HepG2 (cell line): ENCODE data around the gene STK39. TPM values are rescaled to one million over a fixed set of nuclear protein-coding genes. Genes with fewer than 3 reads are reported as not detected.

Source experiments
- ATAC-seq: fragments of 200-7000 bp; cut with Tn5 transposase; 3 replicates; pipeline ENCODE4 v1.9.1; 2020; ENCODE audit warnings: mild to moderate bottlenecking, moderate library complexity
- BruUV-seq: library from RNA; stranded (reverse); fragments of 400-500 nt; replicated peaks from 2 replicates; lab custom pipeline; 2021; lab: Mats Ljungman, UMichigan
- CTCF ChIA-PET: fragments of 300-600 bp; formaldehyde crosslinking; extraction: SDS; loops from one replicate; lab custom pipeline; 2021; ENCODE audit warnings: low total read pairs, inconsistent platforms, low intra/inter-chr PET ratio; lab: Yijun Ruan, JAX
- POLR2A ChIA-PET: fragments of 350-600 bp; sonication (Branson Sonifier 250); formaldehyde crosslinking; loops from one replicate; lab custom pipeline; 2020; ENCODE audit warnings: antibody characterized with exemption, inconsistent platforms; lab: Yijun Ruan, JAX
- DNase-seq: peaks from one replicate; pipeline ENCODE4 v3.0.0-alpha.2; 2015; ENCODE audit warnings: low spot score
- FAIRE-seq: peaks from 3 replicates; lab custom pipeline; 2011; peaks lifted over from hg19 to GRCh38; lab: Jason Lieb, UNC
- H2AFZ ChIP-seq: one replicate; pipeline ENCODE4 v1.6.1; 2011; ENCODE audit warnings: low read length, inconsistent platforms
- H3K27ac ChIP-seq: fragments of 300-600 bp; 3 replicates; pipeline ENCODE4 v1.8.0; 2011; ENCODE audit warnings: mixed run types, mild to moderate bottlenecking, mixed read lengths, low read length, inconsistent platforms; ENCODE audit not compliant: insufficient read depth; ENCODE audit errors: extremely low read length
- H3K27me3 ChIP-seq, 2 experiments: fragments of 200-600 bp in 1 of 2; 2 replicates in 1 of 2; 3 replicates in 1 of 2; pipeline versions ENCODE4 v1.6.0 to v1.8.0; 2011; ENCODE audit warnings: low read length in 2 of 2, mild to moderate bottlenecking in 2 of 2, moderate library complexity in 2 of 2, inconsistent platforms in 1 of 2; ENCODE audit not compliant: insufficient read depth in 2 of 2, control insufficient read depth in 1 of 2
- H3K36me3 ChIP-seq, 2 experiments: fragments of 200-600 bp in 1 of 2; replicated peaks in 1 of 2; 2 replicates in 1 of 2; 3 replicates in 1 of 2; pipeline versions ENCODE4 v1.5.1 to v1.8.0; 2011; ENCODE audit warnings: low read length in 2 of 2, inconsistent platforms in 1 of 2; ENCODE audit not compliant: insufficient read depth in 2 of 2, control insufficient read depth in 1 of 2
- H3K4me1 ChIP-seq: 2 replicates; pipeline ENCODE4 v1.5.1; 2012; ENCODE audit warnings: low read length, inconsistent platforms; ENCODE audit not compliant: insufficient read depth
- H3K4me2 ChIP-seq: 2 replicates; pipeline ENCODE4 v1.6.0; 2011; ENCODE audit warnings: low read depth, low read length, inconsistent platforms
- H3K4me3 ChIP-seq, 3 experiments: fragments of 200-600 bp in 1 of 3; sonication (generic), shearing (Covaris generic) in 1 of 3; replicated peaks in 1 of 3; 2 replicates each; pipeline ENCODE4 v1.5.1; 2011 to 2016; ENCODE audit warnings: low read length in 3 of 3, inconsistent platforms in 2 of 3, low read depth in 2 of 3, mild to moderate bottlenecking in 2 of 3, control low read depth in 1 of 3, mixed read lengths in 1 of 3; ENCODE audit not compliant: insufficient read depth in 1 of 3
- H3K79me2 ChIP-seq: one replicate; pipeline ENCODE4 v1.6.1; 2011; ENCODE audit warnings: low read length, inconsistent platforms; ENCODE audit not compliant: insufficient read depth
- H3K9ac ChIP-seq: 2 replicates; pipeline ENCODE4 v1.6.0; 2011; ENCODE audit warnings: mild to moderate bottlenecking, low read depth, low read length, inconsistent platforms; ENCODE audit not compliant: insufficient read depth
- H3K9me3 ChIP-seq: 2 replicates; pipeline ENCODE4 v1.5.1; 2012; ENCODE audit warnings: mild to moderate bottlenecking, low read length
- H4K20me1 ChIP-seq: 2 replicates; pipeline ENCODE4 v1.6.0; 2011; ENCODE audit warnings: inconsistent platforms, mild to moderate bottlenecking, low read length, moderate library complexity; ENCODE audit not compliant: insufficient read depth
- CENPT ChIP-seq: sonication (generic); formaldehyde crosslinking; IDR thresholded peaks from 2 replicates; pipeline ENCODE4 v1.8.0; 2022; ENCODE audit warnings: low read depth, mild to moderate bottlenecking, moderate library complexity, missing genetic modification reagents
- KAT7 ChIP-seq: IDR thresholded peaks from 2 replicates; pipeline ENCODE4 v1.6.1; 2018; ENCODE audit warnings: borderline replicate concordance, missing compliant biosample characterization
- MAZ ChIP-seq, 2 experiments: sonication (generic) in 1 of 2; formaldehyde crosslinking in 1 of 2; IDR thresholded peaks; 2 replicates each; pipeline versions ENCODE4 v1.5.0 to v1.6.1; 2012 to 2020; ENCODE audit warnings: low read depth in 2 of 2, mild to moderate bottlenecking in 2 of 2, borderline replicate concordance in 1 of 2, improper control_type of control experiment in 1 of 2, low read length in 1 of 2, missing genetic modification reagents in 1 of 2, moderate library complexity in 1 of 2
- MXI1 ChIP-seq: IDR thresholded peaks from 3 replicates; pipeline ENCODE4 v1.6.1; 2012; ENCODE audit warnings: low read depth, low read length, inconsistent platforms, borderline replicate concordance
- ONECUT2 ChIP-seq: sonication (generic); formaldehyde crosslinking; IDR thresholded peaks from 2 replicates; pipeline ENCODE4 v1.4.0; 2020; ENCODE audit warnings: missing genetic modification reagents
- REPIN1 ChIP-seq: sonication (generic); formaldehyde crosslinking; IDR thresholded peaks from 2 replicates; pipeline ENCODE4 v1.8.0; 2022; ENCODE audit warnings: missing genetic modification reagents, low read depth, mild to moderate bottlenecking, borderline replicate concordance
- SMAD3 ChIP-seq: sonication (generic); formaldehyde crosslinking; IDR thresholded peaks from 2 replicates; pipeline ENCODE4 v1.4.0; 2020; ENCODE audit warnings: missing genetic modification reagents
- SPEN ChIP-seq: sonication (generic); formaldehyde crosslinking; IDR thresholded peaks from 2 replicates; pipeline ENCODE4 v1.5.1; 2020; ENCODE audit warnings: low read depth, mild to moderate bottlenecking, missing genetic modification reagents
- ZFP36L2 ChIP-seq: sonication (generic); formaldehyde crosslinking; IDR thresholded peaks from 2 replicates; pipeline ENCODE4 v1.4.0; 2020; ENCODE audit warnings: missing genetic modification reagents
- ZMYM4 ChIP-seq: sonication (generic); formaldehyde crosslinking; IDR thresholded peaks from 2 replicates; pipeline ENCODE4 v1.8.1; 2023; ENCODE audit warnings: mild to moderate bottlenecking, missing genetic modification reagents
- ZNF101 ChIP-seq: sonication (generic); formaldehyde crosslinking; IDR thresholded peaks from 2 replicates; pipeline ENCODE4 v1.4.0; 2020; ENCODE audit warnings: mild to moderate bottlenecking, low read depth, missing genetic modification reagents, borderline replicate concordance
- ZNF546 ChIP-seq: sonication (generic); formaldehyde crosslinking; conservative IDR thresholded peaks from 2 replicates; pipeline ENCODE4 v1.8.1; 2023; ENCODE audit warnings: mild to moderate bottlenecking, missing genetic modification reagents
- ZNF772 ChIP-seq: sonication (generic); formaldehyde crosslinking; IDR thresholded peaks from 2 replicates; pipeline ENCODE4 v1.5.0; 2020; ENCODE audit warnings: mild to moderate bottlenecking, missing genetic modification reagents
- ZNF891 ChIP-seq: sonication (generic); formaldehyde crosslinking; IDR thresholded peaks from 2 replicates; pipeline ENCODE4 v1.5.0; 2020; ENCODE audit warnings: mild to moderate bottlenecking, missing genetic modification reagents
- ZSCAN22 ChIP-seq: sonication (generic); formaldehyde crosslinking; IDR thresholded peaks from 2 replicates; pipeline ENCODE4 v1.4.0; 2020; ENCODE audit warnings: mild to moderate bottlenecking, missing genetic modification reagents
- whole genome bisulfite sequencing: methylation state at CpG from one replicate; pipeline ENCODE4 v1.1.6; 2017; ENCODE audit warnings: low lambda C conversion rate; 5-methylcytosine and 5-hydroxymethylcytosine counted together
- in situ Hi-C: cut with HindIII; loops from 2 replicates; pipeline ENCODE4 v1.10.0; 2017; ENCODE audit warnings: low pct_unique_long_range_greater_than_20kb; ENCODE audit not compliant: extremely low pct_ligation_motif_present
- intact Hi-C: fragments of 100-400 bp; cut with micrococcal nuclease; formaldehyde crosslinking; loops from one replicate; pipeline ENCODE4 v1.10.0; 2022; ENCODE audit not compliant: unreplicated experiment
- polyA plus RNA-seq, 8 experiments: library from polyadenylated mRNA; depleted of rRNA in 3 of 8; stranded (reverse) in 7 of 8; unstranded in 1 of 8; fragments of >200 nt; fragmentation: Illumina TruSeq in 4 of 8; extraction: Trizol in 4 of 8; gene quantifications; 2 replicates each; pipeline versions ENCODE4 v1.2.1 to v1.2.3, GENCODE V29; 2011 to 2016; ENCODE audit warnings: low read depth in 4 of 8, missing spikeins in 1 of 8, mixed read lengths in 1 of 8; ENCODE audit not compliant: insufficient read depth in 1 of 8
- total RNA-seq, 5 experiments: library from RNA; depleted of rRNA; stranded (reverse); fragments of >200 nt; fragmentation: Illumina TruSeq; extraction: Trizol; gene quantifications; 2 replicates each; pipeline ENCODE4 v1.2.3, GENCODE V29; 2016; ENCODE audit warnings: low read depth in 1 of 5
- TF ChIP-seq, protein P1 (sequence below): sonication (generic); formaldehyde crosslinking; IDR thresholded peaks from 2 replicates; pipeline ENCODE4 v1.4.0; 2020; ENCODE audit warnings: mild to moderate bottlenecking, missing genetic modification reagents
- TF ChIP-seq, protein P2 (sequence below): sonication (generic); formaldehyde crosslinking; IDR thresholded peaks from 2 replicates; pipeline ENCODE4 v1.4.0; 2020; ENCODE audit warnings: missing genetic modification reagents

STK39 gene
- total and polyA plus RNA-seq, 2 of the 13 experiments (the other 11 are each of a cell fraction or from before 2014, with no cell fraction given): 27.3 to 38.4 TPM

- Histone ChIP-seq H3K4me1 (no peaks in the 10 kb centered on the region), H3K9me3 (no peaks in the 10 kb centered on the region), H4K20me1 (no peaks in the 10 kb centered on the region), H3K79me2 (no peaks in the 10 kb centered on the region), H3K27ac (no peak overlapping the region), H3K4me2 (no peak overlapping the region), H3K27me3 (no peaks in the 10 kb centered on the region), H2AFZ (no peak overlapping the region), H3K36me3 (peaks cover 2 to 11% of the 10 kb centered on the region in 2 experiments; a peak in 2 of 5 replicates), H3K4me3 (no peak overlapping the region), H3K9ac (no peak overlapping the region)
- in situ Hi-C loops (no loop called here), intact Hi-C loops (no loop called here)
- no peak for DNase-seq
- no peak for FAIRE-seq
- no TSS peak for BruUV-seq
- TF ChIP-seq ZNF546 (CRISPR knock-in tag): no peak
- no peak for TF ChIP-seq MXI1
- no peak for TF ChIP-seq ZFP36L2 (CRISPR knock-in tag)
- 87% methylated on average over 4 of the region's 4 CpGs for WGBS
- no peak for ATAC-seq
- ChIA-PET POLR2A (no interaction called here), CTCF (no interaction called here)
These were observed 161.5 kb downstream of the STK39 start for GRCh38 chr2:168085801-168086361.

DNA sequence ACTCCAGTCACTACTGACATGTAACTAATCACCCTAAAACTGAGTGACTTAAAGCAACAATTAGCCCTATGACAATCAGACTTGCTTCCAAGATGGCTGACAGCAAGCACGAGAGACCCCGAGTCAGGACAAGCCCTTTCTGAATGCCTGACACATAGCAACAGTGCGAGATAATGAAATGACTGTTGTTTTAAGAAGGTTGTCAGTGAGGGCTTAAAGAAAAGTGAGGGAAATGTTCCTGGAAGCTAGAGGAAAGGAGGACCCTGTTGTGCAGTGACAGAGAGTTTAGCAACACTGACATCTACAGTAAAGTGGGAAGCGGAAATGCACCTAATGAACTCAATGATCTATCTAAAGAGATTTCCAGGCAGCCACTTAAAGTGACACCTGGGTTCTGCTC, 163.1 kb downstream of the STK39 start:
- POLR2A ChIA-PET: no interaction called here
- Histone ChIP-seq H3K4me2 (no peak overlapping the region), H3K4me3 (no peak overlapping the region), H3K27me3 (no peaks in the 10 kb centered on the region), H3K27ac (no peak overlapping the region), H3K4me1 (no peaks in the 10 kb centered on the region), H3K79me2 (no peaks in the 10 kb centered on the region), H3K9me3 (no peaks in the 10 kb centered on the region), H2AFZ (no peak overlapping the region), H4K20me1 (no peaks in the 10 kb centered on the region), H3K36me3 (peaks cover 2 to 4% of the 10 kb centered on the region in 2 experiments; a peak in 2 of 5 replicates), H3K9ac (no peak overlapping the region)
- CTCF ChIA-PET: no interaction called here
- intact Hi-C loops: no loop called here
- FAIRE-seq (no peak), ATAC-seq (no peak), DNase-seq (no peak)
- BruUV-seq: no TSS peak
- in situ Hi-C loops: no loop called here
- WGBS: 97% methylated on average over 4 of the region's 4 CpGs
- no peak for TF ChIP-seq ONECUT2 (CRISPR knock-in tag)
- TF ChIP-seq ZNF891: no peak
- no peak for TF ChIP-seq KAT7 (CRISPR knock-in tag)
- no peak for TF ChIP-seq SMAD3 (CRISPR knock-in tag)
- TF ChIP-seq ZNF772 (CRISPR knock-in tag): no peak
- no peak for TF ChIP-seq ZSCAN22
- TF ChIP-seq, protein P1, sequence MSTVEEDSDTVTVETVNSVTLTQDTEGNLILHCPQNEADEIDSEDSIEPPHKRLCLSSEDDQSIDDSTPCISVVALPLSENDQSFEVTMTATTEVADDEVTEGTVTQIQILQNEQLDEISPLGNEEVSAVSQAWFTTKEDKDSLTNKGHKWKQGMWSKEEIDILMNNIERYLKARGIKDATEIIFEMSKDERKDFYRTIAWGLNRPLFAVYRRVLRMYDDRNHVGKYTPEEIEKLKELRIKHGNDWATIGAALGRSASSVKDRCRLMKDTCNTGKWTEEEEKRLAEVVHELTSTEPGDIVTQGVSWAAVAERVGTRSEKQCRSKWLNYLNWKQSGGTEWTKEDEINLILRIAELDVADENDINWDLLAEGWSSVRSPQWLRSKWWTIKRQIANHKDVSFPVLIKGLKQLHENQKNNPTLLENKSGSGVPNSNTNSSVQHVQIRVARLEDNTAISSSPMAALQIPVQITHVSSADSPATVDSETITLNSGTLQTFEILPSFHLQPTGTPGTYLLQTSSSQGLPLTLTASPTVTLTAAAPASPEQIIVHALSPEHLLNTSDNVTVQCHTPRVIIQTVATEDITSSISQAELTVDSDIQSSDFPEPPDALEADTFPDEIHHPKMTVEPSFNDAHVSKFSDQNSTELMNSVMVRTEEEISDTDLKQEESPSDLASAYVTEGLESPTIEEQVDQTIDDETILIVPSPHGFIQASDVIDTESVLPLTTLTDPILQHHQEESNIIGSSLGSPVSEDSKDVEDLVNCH (CRISPR knock-in tag): no peak
- no peak for TF ChIP-seq ZMYM4 (CRISPR knock-in tag)
- no peak for TF ChIP-seq ZNF101 (CRISPR knock-in tag)
- TF ChIP-seq, protein P2, sequence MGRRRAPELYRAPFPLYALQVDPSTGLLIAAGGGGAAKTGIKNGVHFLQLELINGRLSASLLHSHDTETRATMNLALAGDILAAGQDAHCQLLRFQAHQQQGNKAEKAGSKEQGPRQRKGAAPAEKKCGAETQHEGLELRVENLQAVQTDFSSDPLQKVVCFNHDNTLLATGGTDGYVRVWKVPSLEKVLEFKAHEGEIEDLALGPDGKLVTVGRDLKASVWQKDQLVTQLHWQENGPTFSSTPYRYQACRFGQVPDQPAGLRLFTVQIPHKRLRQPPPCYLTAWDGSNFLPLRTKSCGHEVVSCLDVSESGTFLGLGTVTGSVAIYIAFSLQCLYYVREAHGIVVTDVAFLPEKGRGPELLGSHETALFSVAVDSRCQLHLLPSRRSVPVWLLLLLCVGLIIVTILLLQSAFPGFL (CRISPR knock-in tag): no peak
- TF ChIP-seq REPIN1 (CRISPR knock-in tag): no peak
- TF ChIP-seq CENPT: no peak
- TF ChIP-seq MAZ (IDR thresholded peaks at IDR 0.05; ENCODE audit: borderline replicate concordance, low read depth, low read length): no peak
- no peak for TF ChIP-seq MAZ (CRISPR knock-in tag; IDR thresholded peaks at IDR 0.05; ENCODE audit: low read depth)
- no peak for TF ChIP-seq SPEN (CRISPR knock-in tag)
